Stimulated activated CD4-positive, alpha-beta T cell treated with anti-CD3 and anti-CD28 coated beads, Interleukin-12 subunit alpha, Interleukin-12 subunit beta, amount 100 ng/mL, for 48 hours (primary cell): ENCODE results near the gene ZNF778.
"Not testable (repeated sequence)": the region's sequence is repeated elsewhere in the genome, so short reads cannot be mapped to it uniquely, and the experiment has no call there.

ENCODE experiments used
- DNase-seq, 3 donors: peaks; one replicate each; pipeline ENCODE4 v3.0.0-alpha.2; 2020; ENCODE audit warnings: low read depth in 2 of 3, low spot score in 1 of 3

ZNF778 gene

DNA sequence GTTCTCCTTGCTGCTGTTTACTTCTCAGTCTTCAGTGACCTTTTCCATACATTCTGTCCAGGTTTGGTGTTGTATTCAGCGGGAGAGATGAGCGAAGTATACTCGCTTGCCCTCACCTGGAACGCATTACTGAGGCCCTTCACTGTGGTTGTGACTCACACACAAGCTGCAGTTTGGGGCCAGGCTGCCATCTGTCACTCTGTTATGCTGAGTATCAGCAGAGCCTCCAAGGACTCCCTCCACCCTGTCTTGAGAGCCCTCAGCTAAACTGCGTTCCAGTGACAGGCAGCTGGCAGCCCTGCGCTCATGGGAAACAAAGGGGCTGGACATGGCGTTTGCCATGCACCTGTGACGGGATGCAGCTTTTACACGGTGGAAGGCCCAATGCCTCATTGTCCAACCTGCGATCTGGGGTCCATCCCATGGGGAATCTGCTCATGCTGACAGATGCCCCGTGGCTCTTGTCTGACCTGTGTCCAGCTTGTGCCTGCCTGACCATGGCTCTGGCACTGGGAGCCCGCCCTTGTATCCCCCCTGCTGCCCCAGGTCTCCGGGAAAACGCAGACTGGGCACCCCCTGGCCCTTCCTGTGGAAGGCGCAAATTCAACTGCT, 6.5 kb upstream of the ZNF778 start:
- DNase-seq, result no peak

DNA sequence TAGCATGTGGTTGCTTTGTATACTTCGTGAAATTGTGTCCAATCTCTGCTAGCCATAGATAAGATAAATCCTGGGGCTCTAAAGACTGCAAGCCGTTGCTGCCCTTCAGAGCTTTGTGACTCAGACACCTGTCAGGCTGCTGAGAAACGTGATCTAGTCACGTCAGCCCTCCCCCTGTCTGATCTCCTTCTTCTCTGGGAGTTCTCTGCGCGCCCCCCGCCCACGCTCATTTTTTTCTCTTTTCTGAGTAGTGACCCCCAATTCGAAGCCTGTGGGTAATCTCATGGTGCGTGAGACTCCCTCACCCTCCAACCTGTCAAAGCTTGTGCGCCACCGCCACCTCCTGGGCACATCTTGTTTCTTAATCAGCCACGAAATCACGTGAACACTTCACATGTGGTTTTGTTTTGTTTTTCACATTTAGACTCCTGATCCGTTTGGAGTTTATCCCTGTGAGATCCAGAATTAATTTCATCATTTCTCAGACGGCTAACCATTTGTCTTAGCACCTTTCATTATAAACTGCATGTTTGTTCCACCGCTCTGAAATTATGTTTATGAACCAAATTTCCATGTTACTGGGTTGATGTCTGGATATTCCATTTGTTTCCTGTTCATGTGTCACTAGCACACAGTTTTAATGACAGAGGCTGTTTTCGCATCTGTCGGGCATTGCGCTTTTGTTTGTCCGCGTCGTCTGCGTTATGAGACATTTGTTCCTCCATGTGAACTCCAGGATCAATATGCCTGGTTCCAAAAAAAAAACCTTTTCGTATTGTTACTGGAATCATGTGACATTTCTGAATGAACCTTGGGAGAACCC, 977 bp upstream of the ZNF778 start:
- DNase-seq, result peak; percentile 54 to 68 (median 67)

GRCh38 chr16:89217138-89217387, 440 bp upstream of the ZNF778 start:
- DNase-seq, result no peak

GRCh38 chr16:89219365-89219764, 1.9 kb downstream of the ZNF778 start:
- no peak for DNase-seq

DNA sequence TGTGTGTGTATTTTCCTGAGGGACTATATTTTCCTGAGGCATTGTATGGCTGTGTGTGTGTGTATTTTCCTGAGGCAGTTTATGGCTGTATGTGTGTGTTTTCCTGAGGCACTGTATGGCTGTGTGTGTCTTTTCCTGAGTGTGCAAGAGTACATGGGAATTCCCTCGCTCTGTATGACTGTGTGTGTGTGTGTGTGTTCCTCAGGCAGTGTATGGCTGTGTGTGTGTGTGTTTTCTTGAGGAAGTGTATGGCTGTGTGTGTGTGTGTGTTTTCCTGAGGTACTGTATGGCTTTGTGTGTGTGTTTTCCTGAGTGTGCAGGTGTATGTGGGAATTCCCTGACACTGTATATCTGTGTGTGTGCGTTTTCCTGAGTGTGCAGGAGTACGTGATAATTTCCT, 4.1 kb downstream of the ZNF778 start:
- no peak for DNase-seq

DNA sequence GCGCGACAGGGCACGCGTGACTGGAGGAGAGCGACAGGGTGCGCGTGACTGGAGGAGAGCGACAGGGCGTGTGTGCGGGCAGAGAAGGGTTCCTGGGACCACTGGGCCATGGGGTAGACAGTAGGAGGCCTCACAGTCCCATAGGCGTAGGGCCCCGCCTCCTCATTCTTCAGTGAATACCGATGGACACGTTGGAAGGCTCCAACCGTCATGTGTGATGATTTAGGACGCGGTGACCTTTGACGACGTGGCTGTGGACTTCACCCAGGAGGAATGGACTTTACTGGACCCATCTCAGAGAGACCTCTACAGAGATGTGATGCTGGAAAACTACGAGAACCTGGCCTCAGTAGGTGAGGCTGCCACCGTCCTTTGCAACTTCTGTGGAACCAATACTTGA, 5.4 kb downstream of the ZNF778 start:
- no peak for DNase-seq

DNA sequence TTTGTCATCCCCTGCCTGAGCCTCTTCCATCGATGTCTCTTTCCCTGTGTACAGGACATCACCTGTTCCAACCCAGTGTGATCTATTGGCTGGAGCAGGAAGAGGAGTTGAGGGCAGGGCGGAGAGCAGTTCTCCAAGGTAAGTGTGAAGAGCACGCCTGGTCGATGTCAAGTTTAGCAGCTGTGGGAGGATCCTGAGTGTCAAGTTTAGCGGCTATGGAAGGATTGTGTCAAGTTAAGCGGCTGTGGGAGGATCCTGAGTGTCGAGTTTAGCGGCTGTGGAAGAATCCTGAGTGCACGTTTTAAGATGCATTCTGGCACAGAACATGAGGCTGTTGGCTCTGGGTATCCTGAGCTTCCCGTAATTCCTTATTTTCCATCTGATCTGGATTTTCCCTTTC, 7.2 kb downstream of the ZNF778 start:
- DNase-seq, result no peak

DNA sequence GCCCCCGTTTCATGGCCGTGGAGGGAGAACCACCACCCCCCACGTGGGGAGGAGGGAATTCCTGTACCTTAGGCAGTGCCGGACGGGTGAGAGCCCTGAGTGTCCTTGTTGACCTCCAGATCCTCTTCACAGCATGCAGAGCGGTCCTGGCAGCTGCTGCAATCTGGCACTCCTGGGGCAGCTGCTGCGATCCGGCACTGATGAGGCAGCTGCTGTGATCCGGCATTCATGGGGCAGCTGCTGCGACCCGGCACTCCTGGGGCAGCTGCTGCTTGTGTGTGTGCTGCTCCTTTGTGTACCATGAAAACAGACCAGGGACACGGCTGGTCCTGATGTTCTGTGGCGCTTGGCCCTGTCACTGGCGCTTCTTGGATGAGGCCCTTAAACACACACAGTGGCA, 12.8 kb downstream of the ZNF778 start:
- DNase-seq, result no peak

- no peak for DNase-seq
Measured at GRCh38 chr16:89232107-89232506, 14.6 kb downstream of the ZNF778 start.

DNA sequence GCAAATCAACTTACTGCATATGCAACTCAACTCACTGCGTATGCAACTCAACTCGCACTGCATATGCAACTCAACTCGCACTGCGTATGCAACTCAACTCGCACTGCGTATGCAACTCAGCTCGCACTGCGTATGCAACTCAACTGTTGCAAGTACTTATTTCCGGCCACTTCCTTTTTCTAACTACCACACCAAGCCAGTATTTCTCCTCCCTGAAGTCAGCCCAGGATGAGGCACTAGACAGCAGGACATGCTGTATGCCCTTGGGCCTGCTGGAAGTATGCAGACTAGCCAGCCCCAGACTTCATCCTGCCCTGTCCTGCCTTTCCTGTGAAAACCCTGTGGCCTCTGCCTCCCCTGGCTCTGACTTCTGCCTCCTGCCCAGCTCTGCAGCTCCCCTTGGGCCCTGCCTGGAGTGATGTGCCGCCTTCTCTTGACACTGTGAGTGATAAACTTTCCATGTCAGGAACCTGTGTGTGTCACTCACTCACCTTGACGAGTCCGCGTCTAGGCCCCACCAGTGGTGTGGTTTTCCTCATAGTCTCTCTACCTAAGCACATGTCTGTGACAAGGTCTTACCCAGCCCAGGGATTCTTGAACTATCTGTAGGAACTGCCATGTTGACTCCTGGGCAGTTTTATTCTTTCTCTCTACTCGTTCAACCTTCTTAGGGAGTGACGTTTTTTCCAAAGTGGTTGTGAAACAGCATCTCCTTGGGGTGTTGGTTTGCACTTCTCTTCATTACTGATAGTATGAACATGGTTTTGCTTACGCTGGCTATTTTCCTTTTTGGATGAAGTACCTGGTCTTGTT, 16.4 kb downstream of the ZNF778 start:
- DNase-seq, result no peak

DNA sequence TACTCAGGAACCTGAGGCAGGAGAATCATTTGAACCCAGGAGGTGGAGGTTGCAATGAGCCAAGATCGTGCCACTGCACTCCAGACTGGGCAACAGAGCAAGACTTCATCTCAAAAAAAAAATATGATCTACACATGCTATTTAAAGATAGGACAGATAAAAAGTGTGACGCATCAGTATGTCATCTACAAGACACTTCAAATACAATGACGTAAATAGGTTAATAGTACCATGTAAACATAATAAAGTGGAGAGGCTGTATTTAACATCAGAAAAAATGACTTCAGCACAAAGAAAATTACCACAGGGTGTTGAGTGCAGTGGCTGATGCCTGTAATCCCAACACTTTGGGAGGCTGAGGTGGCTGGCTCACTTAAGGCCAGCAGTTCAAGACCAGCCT, 20.2 kb downstream of the ZNF778 start:
- no peak for DNase-seq

- peak; percentile 50 to 62 (median 59) for DNase-seq
Measured at GRCh38 chr16:89241187-89242007, 23.9 kb downstream of the ZNF778 start.

DNA sequence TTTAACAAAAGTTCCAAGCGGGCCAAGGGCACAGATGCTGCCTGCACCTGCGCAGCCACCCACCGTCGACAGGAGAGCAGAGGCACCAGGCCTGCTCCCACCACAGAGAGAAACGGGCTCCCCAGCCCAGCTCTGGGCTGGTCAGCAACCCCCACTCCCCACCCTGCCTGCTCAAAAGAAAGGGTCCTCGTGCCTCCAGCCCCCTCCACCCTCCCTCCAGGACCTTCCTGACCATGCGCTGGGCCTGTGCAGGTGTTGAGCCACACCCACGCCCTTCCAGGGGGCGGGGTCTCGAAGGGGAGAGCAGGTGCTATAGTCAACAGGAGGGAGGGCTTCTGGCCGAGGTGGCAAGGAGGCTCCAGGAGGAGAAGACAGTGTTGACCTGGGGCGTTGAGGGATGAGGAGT, 25.3 kb downstream of the ZNF778 start:
- no peak for DNase-seq

- DNase-seq, result no peak
Measured at GRCh38 chr16:89243664-89244063, 26.2 kb downstream of the ZNF778 start.

GRCh38 chr16:89244264-89244663, 26.8 kb downstream of the ZNF778 start:
- DNase-seq, result not testable (repeated sequence)

DNA sequence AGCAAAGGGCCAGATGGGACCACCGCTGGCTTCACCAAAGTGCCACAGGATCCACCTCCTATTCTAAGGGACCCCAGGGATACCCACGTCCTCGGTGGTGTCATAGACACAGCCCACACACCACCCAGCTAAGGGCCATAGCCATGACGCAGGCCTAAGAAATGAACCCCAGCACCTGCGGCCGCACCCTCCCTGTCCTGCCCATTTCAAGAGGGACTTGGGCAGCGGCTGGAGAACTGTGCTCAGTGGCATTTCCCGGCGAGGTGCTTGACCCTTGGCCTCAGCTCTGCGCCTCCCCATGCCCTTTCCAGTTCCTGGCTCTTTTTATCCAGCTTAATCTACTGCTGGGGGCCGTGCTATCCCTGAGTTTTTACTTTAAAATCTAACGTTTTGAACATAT, 27.3 kb downstream of the ZNF778 start:
- no peak for DNase-seq

- DNase-seq, result no peak
Measured at GRCh38 chr16:89246383-89246902, 28.9 kb downstream of the ZNF778 start.

- peak; percentile 93 to 99 (median 95) for DNase-seq
Measured at GRCh38 chr16:89246903-89247733, 29.6 kb downstream of the ZNF778 start.

DNA sequence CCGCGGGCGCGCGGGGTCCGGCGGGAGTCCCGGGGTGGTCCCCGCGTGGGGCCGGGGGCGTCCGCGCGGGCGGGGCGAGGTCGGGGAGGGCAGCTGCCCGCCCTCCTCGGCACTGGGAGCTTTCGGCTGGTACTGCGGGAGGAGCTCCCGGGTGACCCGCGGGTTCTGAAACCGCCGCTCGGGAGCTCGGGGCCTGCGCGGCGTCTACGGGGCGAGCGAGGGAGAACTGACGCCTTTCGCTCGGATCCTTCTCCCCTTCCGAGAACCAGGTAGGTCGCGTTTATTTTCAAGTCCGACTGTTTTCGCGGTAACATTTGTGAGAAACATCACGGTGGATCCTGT, 30.2 kb downstream of the ZNF778 start:
- DNase-seq, result not testable (repeated sequence)

DNA sequence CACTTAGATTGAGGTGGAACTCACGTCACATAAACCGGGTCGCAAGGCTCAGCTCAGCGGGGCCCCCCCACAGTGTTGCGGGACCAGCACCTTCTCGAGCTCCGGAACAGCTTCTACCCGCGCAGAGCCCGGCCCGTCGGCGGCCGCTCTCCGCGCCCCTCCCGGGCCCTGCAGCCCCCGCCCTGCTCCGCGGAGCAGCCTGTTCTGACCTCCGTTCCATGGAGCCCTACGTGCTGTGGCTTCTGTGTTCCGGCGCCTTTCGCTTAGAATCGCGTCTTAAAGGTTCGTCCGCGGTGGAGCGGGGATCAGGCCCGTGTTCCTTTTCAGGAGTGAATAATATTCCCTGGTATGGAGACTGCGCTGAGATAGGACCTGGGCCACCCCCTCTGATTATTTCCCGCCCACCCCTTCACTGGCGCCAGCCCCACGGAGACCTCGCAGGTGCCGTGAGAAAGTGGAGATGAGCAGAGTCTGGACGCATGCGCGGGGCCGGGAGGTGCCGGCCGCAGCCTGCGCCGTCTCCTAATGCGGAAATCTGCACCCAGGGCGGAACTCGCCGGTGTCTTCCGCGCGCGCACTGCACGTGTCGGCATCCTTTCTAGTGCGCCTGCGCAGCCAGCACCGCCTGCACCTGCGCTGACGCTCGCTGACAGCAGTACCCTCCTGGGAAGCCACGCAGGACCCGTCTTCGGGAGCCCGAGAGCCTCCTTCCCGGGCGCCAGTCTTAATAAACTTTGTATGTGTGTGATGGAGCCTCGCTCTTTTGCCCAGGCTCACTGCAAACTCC, 30.9 kb downstream of the ZNF778 start:
- DNase-seq, result no peak
